HUES64 (cell line): ENCODE measurements around the gene TJP2.
A peak's percentile ranks its signal among the peaks of the same experiment; 100 is the strongest.

Experiments
- H3K27ac ChIP-seq: 2 replicates; pipeline ENCODE4 v1.7.0; 2013; ENCODE audit warnings: low read depth, low read length, inconsistent platforms
- H3K27me3 ChIP-seq: 2 replicates; pipeline ENCODE4 v1.6.1; 2013; ENCODE audit warnings: mild to moderate bottlenecking, low read length; ENCODE audit not compliant: insufficient read depth
- H3K36me3 ChIP-seq: 2 replicates; pipeline ENCODE4 v1.6.1; 2013; ENCODE audit warnings: mild to moderate bottlenecking, low read length; ENCODE audit not compliant: insufficient read depth
- H3K4me1 ChIP-seq: 2 replicates; pipeline ENCODE4 v1.6.1; 2013; ENCODE audit warnings: mild to moderate bottlenecking, low read length, moderate library complexity; ENCODE audit not compliant: insufficient read depth
- H3K4me3 ChIP-seq: 2 replicates; pipeline ENCODE4 v1.5.1; 2013; ENCODE audit warnings: mild to moderate bottlenecking, low read length, moderate library complexity
- H3K9ac ChIP-seq: 2 replicates; pipeline ENCODE4 v1.6.1; 2013; ENCODE audit warnings: mild to moderate bottlenecking, low read depth, low read length
- H3K9me3 ChIP-seq: 2 replicates; pipeline ENCODE4 v1.6.1; 2013; ENCODE audit warnings: low read depth, low read length; ENCODE audit not compliant: insufficient read depth
- WGBS: fragments of 150-250, 120-280 bp; methylation state at CpG from one replicate; pipeline ENCODE4 v1.1.7; 2013; ENCODE audit warnings: missing lambda C conversion rate; 5-methylcytosine and 5-hydroxymethylcytosine counted together

TJP2 gene

DNA sequence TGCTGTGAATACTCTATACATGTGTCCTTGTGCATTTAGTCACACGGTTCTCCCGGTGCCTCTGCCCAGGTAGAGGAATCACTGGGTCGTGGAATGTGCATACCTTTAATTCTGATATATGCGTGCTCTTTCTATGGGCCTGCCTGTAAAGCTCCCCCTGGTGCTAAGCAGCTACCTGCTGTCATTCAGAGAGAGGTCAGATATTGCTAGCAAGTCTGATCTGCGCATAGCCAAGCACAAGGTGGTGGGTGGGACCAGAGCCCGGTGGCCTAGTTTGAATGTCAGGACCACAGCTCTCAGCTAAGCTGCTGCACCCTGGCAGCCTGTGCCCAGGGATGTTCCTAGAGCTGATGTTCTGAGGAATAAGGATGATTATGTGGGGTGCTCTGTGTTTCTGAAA, 33.4 kb downstream of the TJP2 start:
- no peaks in the 10 kb centered on the region for H3K27me3 ChIP-seq
- peaks cover 49% of the 10 kb centered on the region for H3K4me1 ChIP-seq
- no peak overlapping the region for H3K9ac ChIP-seq
- 46% methylated on average over 6 of the region's 6 CpGs for WGBS
- no peak overlapping the region for H3K27ac ChIP-seq
- H3K9me3 ChIP-seq: no peaks in the 10 kb centered on the region
- no peak overlapping the region for H3K4me3 ChIP-seq
- H3K36me3 ChIP-seq: no peaks in the 10 kb centered on the region

DNA sequence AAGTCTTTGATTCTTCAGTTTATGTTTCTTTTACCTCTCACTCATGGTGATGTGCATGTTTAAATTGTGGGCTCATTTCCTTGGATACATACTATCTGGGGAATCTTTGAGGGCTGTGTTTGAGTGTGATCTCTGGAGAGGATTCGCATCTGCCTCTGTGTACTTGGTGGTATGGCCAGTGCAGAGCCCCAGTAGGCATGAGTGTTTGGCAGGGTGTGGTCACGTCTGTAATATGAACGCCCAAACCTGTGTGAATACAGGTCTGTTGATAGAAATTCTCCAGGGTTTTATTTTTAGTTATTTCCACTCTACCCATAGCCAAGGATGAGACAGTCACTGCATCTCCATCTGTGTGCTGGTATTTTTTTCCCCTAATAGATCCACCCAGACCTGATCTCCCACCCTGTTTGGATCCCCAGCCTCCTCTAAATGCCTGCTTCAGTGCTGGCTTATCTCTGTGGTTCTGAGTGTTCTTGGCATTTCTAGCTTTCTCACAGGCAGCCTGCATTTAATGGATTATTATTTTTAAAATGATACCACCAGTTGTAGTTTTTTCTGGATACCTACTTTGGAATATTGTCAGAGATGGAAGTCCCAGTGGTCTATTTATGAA, 37.5 kb downstream of the TJP2 start:
- Histone ChIP-seq H3K9me3 (no peaks in the 10 kb centered on the region), H3K4me1 (peaks cover 25% of the 10 kb centered on the region), H3K36me3 (peaks cover 9% of the 10 kb centered on the region; the same call in 1 of the 2 replicates), H3K27me3 (no peaks in the 10 kb centered on the region), H3K9ac (no peak overlapping the region), H3K4me3 (no peak overlapping the region), H3K27ac (no peak overlapping the region)
- WGBS: over 99% methylated on average over 3 of the region's 3 CpGs

DNA sequence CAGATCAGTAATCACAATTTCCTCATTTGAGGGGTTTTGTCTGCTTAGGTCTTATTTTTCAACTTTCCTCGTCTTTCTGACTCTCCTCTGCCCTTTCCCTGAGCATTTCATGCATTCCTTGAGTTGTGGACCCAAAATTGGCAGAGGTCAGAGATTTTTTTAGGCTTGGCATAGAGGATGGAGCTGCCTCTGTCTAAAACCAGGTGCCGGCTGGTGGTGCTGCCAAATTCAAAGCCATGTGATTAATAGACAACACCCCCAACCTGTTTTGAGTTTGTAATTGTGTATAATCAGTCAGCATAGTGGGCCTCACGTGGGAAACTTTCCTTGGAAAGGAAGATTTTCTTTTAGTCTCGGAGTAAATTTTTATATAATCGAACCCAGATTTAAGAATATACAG, 39.6 kb downstream of the TJP2 start:
- 96% methylated on average over 4 of the region's 5 CpGs for WGBS
- peaks cover 14% of the 10 kb centered on the region for H3K4me1 ChIP-seq

DNA sequence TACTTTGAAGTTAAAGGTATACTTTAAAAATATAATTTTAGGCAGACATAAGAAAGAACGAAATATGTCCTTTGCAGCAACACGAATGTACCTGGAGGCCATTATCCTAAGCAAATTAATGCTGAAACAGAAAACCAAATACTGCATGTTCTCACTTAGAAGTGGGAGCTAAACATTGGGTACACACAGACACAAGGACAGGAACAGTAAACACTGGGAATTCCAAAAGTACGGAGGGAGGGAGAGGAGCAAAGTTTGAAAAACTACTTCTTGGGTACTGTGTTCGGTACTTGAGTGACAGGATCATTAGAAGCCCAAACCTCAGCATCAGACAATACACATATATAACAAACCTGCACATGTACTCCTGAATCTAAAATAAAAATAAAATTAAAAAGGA, 40.9 kb downstream of the TJP2 start:
- 92% methylated on average over 4 of the region's 4 CpGs for WGBS
- peaks cover 40% of the 10 kb centered on the region for H3K36me3 ChIP-seq
- no peak overlapping the region for H3K27ac ChIP-seq
- H3K4me3 ChIP-seq: no peak overlapping the region
- peaks cover 14% of the 10 kb centered on the region for H3K4me1 ChIP-seq
- H3K27me3 ChIP-seq: no peaks in the 10 kb centered on the region
- no peak overlapping the region for H3K9ac ChIP-seq
- no peaks in the 10 kb centered on the region for H3K9me3 ChIP-seq

More for the DNA sequence above, 39.6 kb downstream of the TJP2 start:
- Histone ChIP-seq H3K9ac (no peak overlapping the region), H3K27ac (no peak overlapping the region), H3K4me3 (no peak overlapping the region), H3K9me3 (no peaks in the 10 kb centered on the region), H3K36me3 (peaks cover 29% of the 10 kb centered on the region), H3K27me3 (no peaks in the 10 kb centered on the region)

DNA sequence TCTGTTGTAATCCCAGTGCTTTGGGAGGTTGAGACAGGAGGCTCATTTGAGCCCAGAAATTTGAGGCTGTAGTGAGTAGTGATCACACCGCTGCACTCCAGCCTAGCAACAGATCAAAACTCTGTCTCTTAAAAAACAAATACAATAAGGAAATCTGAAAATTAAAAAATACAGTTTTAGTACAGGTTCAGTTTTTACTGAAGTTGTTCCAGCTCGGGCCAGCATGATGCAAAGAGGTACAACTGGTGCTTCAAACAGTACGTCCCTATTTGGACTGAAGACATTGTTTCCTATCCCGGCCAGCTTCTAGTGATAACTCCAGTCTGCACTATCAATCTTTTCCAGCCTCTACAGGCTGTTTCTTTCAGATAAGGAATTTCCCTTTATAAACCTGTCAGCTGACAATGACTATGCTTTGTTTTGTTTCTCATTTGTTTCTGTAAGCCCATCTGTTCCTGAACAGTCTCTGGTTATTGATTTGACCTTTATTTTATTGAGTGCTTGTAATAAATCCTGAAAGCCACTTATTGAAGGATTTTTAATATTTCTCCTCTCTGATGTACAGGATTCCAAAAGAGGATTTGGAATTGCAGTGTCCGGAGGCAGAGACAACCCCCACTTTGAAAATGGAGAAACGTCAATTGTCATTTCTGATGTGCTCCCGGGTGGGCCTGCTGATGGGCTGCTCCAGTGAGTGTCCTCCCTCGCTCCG, 41.9 kb downstream of the TJP2 start:
- H3K9me3 ChIP-seq: no peaks in the 10 kb centered on the region
- no peak overlapping the region for H3K9ac ChIP-seq
- WGBS: 90% methylated on average over 9 of the region's 9 CpGs
- peaks cover 14% of the 10 kb centered on the region for H3K4me1 ChIP-seq
- H3K4me3 ChIP-seq: no peak overlapping the region
- peaks cover 50% of the 10 kb centered on the region for H3K36me3 ChIP-seq
- H3K27me3 ChIP-seq: no peaks in the 10 kb centered on the region
- H3K27ac ChIP-seq: no peak overlapping the region

DNA sequence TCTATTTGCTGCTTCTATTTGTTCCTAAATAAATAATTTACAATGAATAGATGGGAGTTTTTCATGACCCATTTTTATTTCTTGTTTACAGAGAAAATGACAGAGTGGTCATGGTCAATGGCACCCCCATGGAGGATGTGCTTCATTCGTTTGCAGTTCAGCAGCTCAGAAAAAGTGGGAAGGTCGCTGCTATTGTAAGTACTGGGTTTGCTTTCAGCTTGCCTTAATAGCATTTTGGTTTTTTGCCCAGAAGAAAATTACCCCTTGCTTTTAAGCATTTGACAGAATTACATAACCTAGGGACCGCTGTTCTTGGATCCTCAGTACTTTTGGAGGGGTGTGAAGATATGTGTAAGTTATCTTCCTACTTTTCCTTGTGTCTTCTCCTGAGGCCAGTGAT, 44.1 kb downstream of the TJP2 start:
- WGBS: 95% methylated on average over 3 of the region's 3 CpGs
- peaks cover 62% of the 10 kb centered on the region for H3K36me3 ChIP-seq
- no peaks in the 10 kb centered on the region for H3K27me3 ChIP-seq
- H3K9me3 ChIP-seq: no peaks in the 10 kb centered on the region
- H3K9ac ChIP-seq: no peak overlapping the region
- no peak overlapping the region for H3K4me3 ChIP-seq
- no peaks in the 10 kb centered on the region for H3K4me1 ChIP-seq
- no peak overlapping the region for H3K27ac ChIP-seq

DNA sequence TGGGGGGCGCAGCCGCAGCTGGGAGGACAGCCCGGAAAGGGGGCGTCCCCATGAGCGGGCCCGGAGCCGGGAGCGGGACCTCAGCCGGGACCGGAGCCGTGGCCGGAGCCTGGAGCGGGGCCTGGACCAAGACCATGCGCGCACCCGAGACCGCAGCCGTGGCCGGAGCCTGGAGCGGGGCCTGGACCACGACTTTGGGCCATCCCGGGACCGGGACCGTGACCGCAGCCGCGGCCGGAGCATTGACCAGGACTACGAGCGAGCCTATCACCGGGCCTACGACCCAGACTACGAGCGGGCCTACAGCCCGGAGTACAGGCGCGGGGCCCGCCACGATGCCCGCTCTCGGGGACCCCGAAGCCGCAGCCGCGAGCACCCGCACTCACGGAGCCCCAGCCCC, 47.0 kb downstream of the TJP2 start:
- 97% methylated on average over 47 of the region's 47 CpGs for WGBS
- H3K4me1 ChIP-seq: no peaks in the 10 kb centered on the region
- peaks cover 72% of the 10 kb centered on the region for H3K36me3 ChIP-seq
- no peaks in the 10 kb centered on the region for H3K9me3 ChIP-seq
- no peaks in the 10 kb centered on the region for H3K27me3 ChIP-seq
- no peak overlapping the region for H3K9ac ChIP-seq
- H3K4me3 ChIP-seq: no peak overlapping the region
- H3K27ac ChIP-seq: no peak overlapping the region

DNA sequence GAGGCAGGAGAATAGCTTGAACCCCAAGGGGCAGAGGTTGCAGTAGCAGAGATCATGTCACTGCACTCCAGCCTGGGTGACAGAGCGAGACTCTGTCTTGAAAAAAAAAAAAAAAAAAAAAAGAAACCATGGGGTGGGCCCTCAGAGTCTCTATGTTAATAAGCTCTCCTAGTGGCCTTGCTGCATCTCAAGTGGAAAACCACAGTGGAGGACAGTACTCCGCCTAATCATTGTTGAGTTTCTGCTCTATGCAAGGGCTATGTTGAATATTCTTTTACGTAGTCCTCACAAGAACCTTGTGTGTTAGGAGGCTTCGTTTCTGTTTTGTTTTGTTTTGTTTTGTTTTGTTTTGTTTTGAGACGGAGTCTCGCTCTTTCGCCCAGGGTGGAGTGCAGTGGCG, 48.9 kb downstream of the TJP2 start:
- H3K9ac ChIP-seq: no peak overlapping the region

DNA sequence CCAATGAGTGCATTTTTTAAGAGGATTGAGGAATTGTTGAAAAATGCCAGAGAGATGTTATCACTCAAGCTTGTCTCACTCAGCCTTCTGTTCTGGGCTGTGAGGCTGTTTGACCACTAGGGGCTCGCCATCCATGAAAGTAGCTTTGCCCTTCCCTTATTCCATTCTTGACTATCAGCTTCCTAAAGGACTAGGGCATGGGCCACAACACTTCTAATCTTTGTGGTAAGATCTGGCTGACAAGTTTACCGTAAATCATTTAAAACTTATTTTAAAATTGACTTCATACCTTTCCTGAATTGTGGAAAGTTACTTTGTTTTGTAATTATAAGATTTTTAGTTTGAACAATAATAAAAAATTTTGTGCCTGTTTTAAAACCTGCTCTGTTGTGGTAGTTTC, 49.5 kb downstream of the TJP2 start:
- Histone ChIP-seq H3K27ac (no peak overlapping the region), H3K4me1 (peaks cover 18% of the 10 kb centered on the region), H3K4me3 (no peak overlapping the region), H3K27me3 (no peaks in the 10 kb centered on the region), H3K36me3 (peaks cover 74% of the 10 kb centered on the region), H3K9me3 (no peaks in the 10 kb centered on the region), H3K9ac (no peak overlapping the region)
- WGBS: 7% methylated on average over 1 of the region's 2 CpGs

More for the DNA sequence above, 48.9 kb downstream of the TJP2 start:
- Histone ChIP-seq H3K4me3 (no peak overlapping the region), H3K9me3 (no peaks in the 10 kb centered on the region), H3K27ac (no peak overlapping the region), H3K36me3 (peaks cover 74% of the 10 kb centered on the region), H3K4me1 (peaks cover 12% of the 10 kb centered on the region), H3K27me3 (no peaks in the 10 kb centered on the region)
- 93% methylated on average over 8 of the region's 8 CpGs for WGBS

DNA sequence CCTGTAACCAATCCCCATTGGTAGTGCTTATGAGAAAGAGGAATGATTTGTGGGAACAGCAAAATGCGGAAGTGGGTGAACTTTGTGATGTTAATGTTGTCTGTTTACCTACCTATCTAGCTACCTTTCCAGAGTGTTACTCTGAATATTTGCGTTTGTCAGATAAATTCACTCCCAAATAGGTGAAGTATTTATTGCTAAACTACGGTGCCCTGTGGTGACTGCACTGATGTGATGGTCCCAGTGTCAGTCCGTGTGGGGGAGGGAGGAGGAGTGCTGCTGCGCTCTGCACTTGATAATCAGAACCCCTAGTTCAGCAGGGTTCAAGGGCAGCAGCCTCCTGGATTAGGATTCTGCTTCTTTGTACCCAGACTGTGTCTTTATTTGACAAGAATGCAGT, 55.3 kb downstream of the TJP2 start:
- H3K27me3 ChIP-seq: no peaks in the 10 kb centered on the region
- peaks cover 69% of the 10 kb centered on the region for H3K36me3 ChIP-seq
- 64% methylated on average over 4 of the region's 5 CpGs for WGBS

DNA sequence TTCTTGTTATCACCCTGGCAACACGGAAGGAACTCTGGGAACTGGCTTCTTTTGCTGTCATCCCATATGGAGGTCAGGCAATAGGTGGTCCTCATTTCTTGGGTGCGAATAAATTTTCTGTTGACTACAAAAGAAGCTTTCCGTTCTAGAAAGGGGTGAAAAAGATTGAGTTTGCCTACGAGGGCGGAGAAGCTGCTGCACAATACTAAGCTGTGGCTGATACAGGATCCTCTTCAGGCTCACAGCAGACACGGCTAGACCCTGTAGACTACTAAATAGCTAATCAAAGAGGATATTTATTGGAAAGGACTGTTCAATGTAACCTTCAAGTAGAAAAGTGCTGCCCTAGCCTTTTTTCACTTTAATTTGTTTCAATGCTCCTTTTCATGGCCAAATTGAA, 58.1 kb downstream of the TJP2 start:
- WGBS: 63% methylated on average over 6 of the region's 6 CpGs
- peak overlapping the region; percentile 85 for H3K27ac ChIP-seq

More for the DNA sequence above, 55.3 kb downstream of the TJP2 start:
- H3K9ac ChIP-seq: no peak overlapping the region
- peaks cover 65% of the 10 kb centered on the region for H3K4me1 ChIP-seq
- peak overlapping the region; percentile 49; the same call in 1 of the 2 replicates for H3K27ac ChIP-seq
- no peaks in the 10 kb centered on the region for H3K9me3 ChIP-seq
- H3K4me3 ChIP-seq: no peak overlapping the region

More for the DNA sequence above, 58.1 kb downstream of the TJP2 start:
- Histone ChIP-seq H3K36me3 (peaks cover 67% of the 10 kb centered on the region), H3K9me3 (no peaks in the 10 kb centered on the region), H3K9ac (peak overlapping the region; percentile 41), H3K4me3 (no peak overlapping the region), H3K27me3 (no peaks in the 10 kb centered on the region), H3K4me1 (peaks cover 61% of the 10 kb centered on the region)
